ENCODE measurements around the gene LRRTM2. TPM values are rescaled to one million over a fixed set of nuclear protein-coding genes. Genes with fewer than 3 reads are reported as not detected.
A peak's percentile ranks its signal among the peaks of the same experiment; 100 is the strongest.
"Not testable (repeated sequence)": the region's sequence is repeated elsewhere in the genome, so short reads cannot be mapped to it uniquely, and the experiment has no call there.

LRRTM2 gene
- total and polyA plus RNA-seq, 10 of the 15 experiments (the other 5 are each of a cell fraction or from before 2014, with no cell fraction given), result 0.04 to 0.14 (median 0.06) TPM; not detected in 2

- Histone ChIP-seq H3K79me2 (ENCODE audit: control insufficient read depth, insufficient read depth, low read length) (no peaks in the 10 kb centered on the region), H3K4me2 (ENCODE audit: control insufficient read depth, insufficient read depth) (no peak overlapping the region), H3K27me3 (replicated peaks in 1 of 2; ENCODE audit: control insufficient read depth in 2 of 2, insufficient read depth in 2 of 2, low read length in 1 of 2) (no peaks in the 10 kb centered on the region), H2AFZ (ENCODE audit: control insufficient read depth, low read depth, low read length) (no peak overlapping the region), H3K36me3 (ENCODE audit: control insufficient read depth in 2 of 2, insufficient read depth in 2 of 2, low read length in 1 of 2) (no peaks in the 10 kb centered on the region), H3K4me3 (no peak overlapping the region), H3K9ac (ENCODE audit: control insufficient read depth, insufficient read depth, low read length) (no peak overlapping the region), H3K27ac (ENCODE audit: control insufficient read depth, insufficient read depth) (no peak overlapping the region), H3K9me3 (replicated peaks; ENCODE audit: control insufficient read depth, insufficient read depth, low read length) (no peaks in the 10 kb centered on the region), H3K4me1 (ENCODE audit: control insufficient read depth, insufficient read depth, low read length) (no peaks in the 10 kb centered on the region; the same call in 1 of the 2 replicates), H4K20me1 (ENCODE audit: control insufficient read depth, insufficient read depth) (no peaks in the 10 kb centered on the region)
- 94% methylated on average over 3 of the region's 4 CpGs for WGBS (ENCODE audit: insufficient coverage, insufficient replicate concordance, low lambda C conversion rate, missing lambda C conversion rate)
- no TSS peak for BruUV-seq (replicated peaks)
- POLR2A ChIA-PET, result no interaction called here
- intact Hi-C loops (cut with micrococcal nuclease; ENCODE audit: unreplicated experiment) (no loop called here), in situ Hi-C loops (cut with MboI) (no loop called here)
- SMC1A ChIA-PET (ENCODE audit: uncharacterized antibody, unreplicated experiment), result interaction anchor here (1.5 kb wide), 1 partner anchor 11 kb away, joined by 5 read pairs; no protein-coding TSS in a partner anchor
- DNase-seq (ENCODE audit: low read depth, low spot score) (no peak), FAIRE-seq (no peak), ATAC-seq (no peak)
- no peak for TF ChIP-seq GATAD2B (conservative IDR thresholded peaks at IDR 0.05; ENCODE audit: low read depth)
- TF ChIP-seq ZBTB40 (IDR thresholded peaks at IDR 0.05; ENCODE audit: borderline replicate concordance), result peak; percentile 68; the same call in 1 of the 2 replicates
- CTCF ChIA-PET, result interaction anchor here (1.0 kb wide), 1 partner anchor 10 kb away, joined by 3 read pairs; no protein-coding TSS in a partner anchor
- RAD21 ChIA-PET (ENCODE audit: unreplicated experiment), result no interaction called here
These were observed 38.0 kb downstream of the LRRTM2 start for GRCh38 chr5:138837160-138837559.

- H3K36me3 ChIP-seq (ENCODE audit: control insufficient read depth in 2 of 2, insufficient read depth in 2 of 2, low read length in 1 of 2); H3K9ac ChIP-seq (ENCODE audit: control insufficient read depth, insufficient read depth, low read length); DNase-seq (ENCODE audit: low read depth, low spot score); RAD21 ChIA-PET (ENCODE audit: unreplicated experiment); H3K4me1 ChIP-seq (ENCODE audit: control insufficient read depth, insufficient read depth, low read length); FAIRE-seq; H3K27ac ChIP-seq (ENCODE audit: control insufficient read depth, insufficient read depth); H2AFZ ChIP-seq (ENCODE audit: control insufficient read depth, low read depth, low read length); ATAC-seq; H3K27me3 ChIP-seq (replicated peaks in 1 of 2; ENCODE audit: control insufficient read depth in 2 of 2, insufficient read depth in 2 of 2, low read length in 1 of 2); H3K4me3 ChIP-seq; H3K9me3 ChIP-seq (replicated peaks; ENCODE audit: control insufficient read depth, insufficient read depth, low read length); BruUV-seq (replicated peaks); intact Hi-C loops (cut with micrococcal nuclease; ENCODE audit: unreplicated experiment); in situ Hi-C loops (cut with MboI); H3K79me2 ChIP-seq (ENCODE audit: control insufficient read depth, insufficient read depth, low read length); H4K20me1 ChIP-seq (ENCODE audit: control insufficient read depth, insufficient read depth); H3K4me2 ChIP-seq (ENCODE audit: control insufficient read depth, insufficient read depth): not testable (repeated sequence)
- 98% methylated on average over 6 of the region's 6 CpGs for WGBS (ENCODE audit: insufficient coverage, insufficient replicate concordance, low lambda C conversion rate, missing lambda C conversion rate)
- CTCF ChIA-PET, result interaction anchor here (1.2 to 2.8 kb wide), 4 partner anchors 10 to 416 kb away, joined by 3 to 23 read pairs (median 9); no protein-coding TSS in a partner anchor
- SMC1A ChIA-PET (ENCODE audit: uncharacterized antibody, unreplicated experiment), result interaction anchor here (0.7 to 1.9 kb wide), 4 partner anchors 9 to 411 kb away, joined by 3 to 4 read pairs (median 4); no protein-coding TSS in a partner anchor
- POLR2A ChIA-PET, result interaction anchor here (0.8 kb wide), 1 partner anchor 486 kb away, joined by 3 read pairs; no protein-coding TSS in a partner anchor
These were observed 40.3 kb downstream of the LRRTM2 start for GRCh38 chr5:138834853-138835252.

Measured in GM12878 (cell line).